Adrenal gland (tissue), 5 donors: ENCODE results near the gene MTUS2.

Source experiments
- CTCF ChIP-seq, 6 experiments: fragments of 450-650 bp in 4 of 6; fragments of 200-600 bp in 2 of 6; sonication (generic) in 1 of 6; IDR thresholded peaks; 1 replicate in 5 of 6; 2 replicates in 1 of 6; pipeline versions ENCODE4 v1.5.1 to v1.8.0; 2016 to 2021; ENCODE audit warnings: antibody characterized with exemption in 6 of 6, mild to moderate bottlenecking in 2 of 6, moderate library complexity in 1 of 6
- POLR2A ChIP-seq, 2 donors: fragments of 450-650 bp; IDR thresholded peaks; one replicate each; pipeline ENCODE4 v1.6.1; 2017; ENCODE audit warnings: antibody characterized with exemption in 2 of 2, mild to moderate bottlenecking in 2 of 2, moderate library complexity in 1 of 2
- donor health status: DM: no; HTN: no; CAD: no.

- TF ChIP-seq POLR2A (IDR thresholded peaks at IDR 0.05) (no peak), CTCF (IDR thresholded peaks at IDR 0.05) (no peak)
Measured at GRCh38 chr13:28794396-28794795, 25.7 kb upstream of the MTUS2 start.
